Activated CD8-positive, alpha-beta T cell treated with anti-CD3 and anti-CD28 coated beads, Interleukin-2, amount 10 ng/mL, durations not matched to agents 7 days and 5 days (primary cell): ENCODE measurements around the gene CMC1. TPM values are rescaled to one million over a fixed set of nuclear protein-coding genes. Genes with fewer than 3 reads are reported as not detected.
"Not testable (repeated sequence)": the region's sequence is repeated elsewhere in the genome, so short reads cannot be mapped to it uniquely, and the experiment has no call there.

Experiments used
- ATAC-seq: fragments of 150-1000 bp; cut with Tn5 transposase; one replicate; pipeline ENCODE4 v1.10.0; 2021; ENCODE audit warnings: moderate library complexity
- CTCF ChIA-PET: fragments of 350-600 bp; sonication (Branson Sonifier 250); formaldehyde crosslinking; loops from one replicate; lab custom pipeline; 2021; ENCODE audit warnings: antibody characterized with exemption; lab: Charles Lee
- POLR2A ChIA-PET: fragments of 350-600 bp; sonication (Branson Sonifier 250); formaldehyde crosslinking; loops from one replicate; lab custom pipeline; 2021; ENCODE audit warnings: antibody characterized with exemption; lab: Charles Lee
- DNase-seq: peaks from one replicate; pipeline ENCODE4 v3.0.0-alpha.2; 2020
- H3K27ac Mint-ChIP-seq: one replicate; pipeline ENCODE4 v1.8.0; 2021; ENCODE audit warnings: mild to moderate bottlenecking, mixed read lengths
- H3K27me3 Mint-ChIP-seq: one replicate; pipeline ENCODE4 v1.8.0; 2021; ENCODE audit warnings: low read depth, mixed read lengths
- H3K36me3 Mint-ChIP-seq: one replicate; pipeline ENCODE4 v1.8.0; 2021; ENCODE audit warnings: low read depth, mixed read lengths
- H3K4me1 Mint-ChIP-seq: one replicate; pipeline ENCODE4 v1.8.0; 2021; ENCODE audit warnings: low read depth, mixed read lengths
- H3K4me3 Mint-ChIP-seq: one replicate; pipeline ENCODE4 v1.8.0; 2021; ENCODE audit warnings: mild to moderate bottlenecking, mixed read lengths
- H3K9me3 Mint-ChIP-seq: one replicate; pipeline ENCODE4 v1.8.0; 2022; ENCODE audit warnings: mixed read lengths; ENCODE audit not compliant: insufficient read depth
- total RNA-seq, 2 experiments: library from RNA; stranded (reverse); gene quantifications; one replicate each; pipeline ENCODE4 v1.2.3, GENCODE V29; 2021

The CMC1 gene
- total RNA-seq, 2 experiments from 2014 or later: 16.8 to 20.8 TPM

DNA sequence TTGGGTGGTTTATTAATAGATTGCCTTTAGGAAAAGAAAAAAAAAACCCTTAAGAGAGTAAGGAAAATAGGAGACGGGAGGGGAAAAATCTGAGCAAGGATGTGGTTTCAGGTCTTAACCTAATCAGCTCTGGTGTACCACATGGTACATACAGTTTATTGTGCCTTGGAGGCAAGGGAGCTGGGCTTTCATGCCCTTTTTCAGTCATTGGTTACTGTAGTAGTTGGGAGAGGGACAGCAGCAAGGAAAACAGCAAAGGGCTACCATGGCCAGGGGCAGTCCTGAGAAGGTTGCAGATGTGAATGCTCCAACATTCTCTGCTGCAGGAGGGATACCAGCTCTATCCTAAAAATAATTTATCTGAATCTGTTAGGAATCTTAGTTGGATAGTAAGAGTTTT lies 5.9 kb downstream of the CMC1 start:
- ChIA-PET CTCF (interaction anchor here (0.6 kb wide), 1 partner anchor 383 kb away, joined by 3 read pairs; no protein-coding TSS in a partner anchor), POLR2A (interaction anchor here (1.2 kb wide), 1 partner anchor 66 kb away, joined by 3 read pairs; no protein-coding TSS in a partner anchor)
- Mint-ChIP-seq H3K4me3 (no peak overlapping the region), H3K27me3 (no peaks in the 10 kb centered on the region), H3K4me1 (peaks cover 49% of the 10 kb centered on the region), H3K36me3 (peaks cover 20% of the 10 kb centered on the region), H3K27ac (no peak overlapping the region), H3K9me3 (no peaks in the 10 kb centered on the region)
- no peak for DNase-seq
- ATAC-seq: no peak

DNA sequence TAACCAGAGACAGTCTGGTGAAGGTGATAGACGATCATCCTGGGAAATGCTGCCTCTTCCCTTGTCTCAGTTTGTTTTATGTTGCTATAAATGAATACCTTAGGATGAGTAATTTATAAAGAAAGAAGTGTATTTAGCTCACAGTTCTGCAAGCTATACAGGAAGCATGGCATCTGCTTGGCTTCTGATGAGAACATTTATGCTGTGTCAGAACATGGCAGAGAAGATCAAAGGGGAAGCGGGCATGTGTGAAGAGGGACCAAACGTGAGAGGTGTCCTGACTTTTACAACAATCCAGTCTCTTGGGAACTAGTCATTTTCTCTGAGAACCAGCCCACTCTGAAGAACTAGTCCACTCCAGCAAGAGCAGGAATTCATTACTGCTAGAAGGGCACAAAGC lies 9.6 kb downstream of the CMC1 start:
- H3K9me3 Mint-ChIP-seq: no peaks in the 10 kb centered on the region
- DNase-seq: no peak
- CTCF ChIA-PET: interaction anchor here (0.7 kb wide), 1 partner anchor 539 kb away, joined by 3 read pairs; no protein-coding TSS in a partner anchor
- no peak overlapping the region for H3K4me3 Mint-ChIP-seq
- H3K27me3 Mint-ChIP-seq: no peaks in the 10 kb centered on the region
- peaks cover 17% of the 10 kb centered on the region for H3K36me3 Mint-ChIP-seq
- H3K4me1 Mint-ChIP-seq: peaks cover 34% of the 10 kb centered on the region
- no peak for ATAC-seq
- no peak overlapping the region for H3K27ac Mint-ChIP-seq
- POLR2A ChIA-PET: no interaction called here

DNA sequence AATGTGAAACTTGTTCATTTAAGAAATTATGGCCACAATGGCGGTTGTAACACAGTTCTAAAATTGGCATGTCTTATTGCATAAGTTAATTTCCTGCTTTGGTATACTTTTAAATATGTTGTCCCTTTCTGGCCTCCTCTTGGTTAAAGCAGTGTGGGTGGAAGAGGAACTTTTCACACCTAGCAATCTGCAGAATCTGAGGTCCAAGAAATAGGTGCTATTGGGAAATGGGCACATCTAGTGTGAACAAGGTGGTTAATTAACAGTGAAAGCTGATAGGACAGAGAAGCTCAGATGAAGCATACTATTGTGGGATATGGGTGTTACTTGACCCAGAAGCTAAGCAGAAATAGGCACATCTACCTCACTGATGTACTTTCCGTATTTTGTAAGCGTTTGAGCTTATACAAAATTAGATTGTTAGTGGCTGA lies 10.6 kb downstream of the CMC1 start:
- Mint-ChIP-seq H3K36me3 (peaks cover 17% of the 10 kb centered on the region), H3K27ac (peak overlapping the region; percentile 32), H3K9me3 (no peaks in the 10 kb centered on the region), H3K4me3 (no peak overlapping the region), H3K27me3 (no peaks in the 10 kb centered on the region), H3K4me1 (peaks cover 26% of the 10 kb centered on the region)
- DNase-seq: no peak
- ATAC-seq: peak; percentile 42
- ChIA-PET POLR2A (no interaction called here), CTCF (interaction anchor here (1.5 kb wide), 1 partner anchor 540 kb away, joined by 5 read pairs; no protein-coding TSS in a partner anchor)

DNA sequence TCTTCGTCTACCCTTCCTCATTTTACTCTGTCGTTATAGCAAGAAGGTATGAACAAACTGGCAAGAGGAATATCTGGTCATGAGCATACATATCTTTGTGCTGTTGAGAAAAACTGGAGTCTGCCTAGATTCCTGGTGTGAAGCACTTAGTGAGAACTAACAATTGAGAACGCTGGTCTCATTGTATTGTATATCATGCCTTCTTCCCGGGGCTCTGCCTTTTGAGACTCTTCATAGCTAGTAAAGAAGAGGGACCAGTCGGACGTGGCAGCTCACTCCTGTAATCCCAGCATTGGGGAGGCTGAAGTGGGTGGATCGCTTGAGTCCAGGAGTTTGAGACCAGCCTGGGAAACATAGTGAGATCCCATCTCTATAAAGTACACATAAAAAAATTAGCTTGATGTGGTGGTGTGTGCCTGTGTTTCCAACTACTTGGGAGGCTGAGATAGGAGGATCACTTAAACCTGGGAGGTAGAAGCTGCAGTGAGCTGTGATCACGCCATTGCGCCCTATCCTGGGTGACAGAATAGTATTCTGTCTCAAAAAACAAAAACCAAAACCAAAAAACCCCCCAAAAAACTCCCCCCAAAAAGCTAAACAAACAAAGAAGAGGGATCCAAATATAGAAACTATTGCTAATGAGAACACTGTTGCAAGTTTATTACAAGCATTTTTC lies 11.8 kb downstream of the CMC1 start:
- DNase-seq: no peak
- H3K4me3 Mint-ChIP-seq: no peak overlapping the region
- POLR2A ChIA-PET: no interaction called here
- no peak overlapping the region for H3K27ac Mint-ChIP-seq
- no peaks in the 10 kb centered on the region for H3K9me3 Mint-ChIP-seq
- no peak for ATAC-seq
- H3K36me3 Mint-ChIP-seq: peaks cover 15% of the 10 kb centered on the region
- CTCF ChIA-PET: interaction anchor here (1.5 kb wide), 1 partner anchor 541 kb away, joined by 5 read pairs; no protein-coding TSS in a partner anchor
- peaks cover 18% of the 10 kb centered on the region for H3K4me1 Mint-ChIP-seq
- H3K27me3 Mint-ChIP-seq: no peaks in the 10 kb centered on the region

DNA sequence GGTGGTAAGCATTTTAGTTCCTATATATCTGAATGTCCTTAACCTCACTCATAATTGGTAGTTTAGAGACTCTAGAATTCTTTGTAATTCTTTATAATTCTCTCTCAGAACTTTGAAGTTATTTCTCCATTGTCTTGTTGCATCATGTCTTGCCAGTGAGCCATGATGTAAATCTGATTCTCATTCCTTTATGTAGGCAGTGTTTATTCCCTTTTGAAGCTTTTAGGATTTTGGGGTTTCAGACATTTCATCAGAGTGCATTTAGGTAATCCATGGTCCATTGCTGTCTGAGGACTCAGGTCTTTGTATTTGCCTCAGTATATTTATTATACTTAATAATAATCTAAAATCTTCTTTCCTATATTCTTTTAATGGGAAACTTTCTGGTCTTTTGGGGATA lies 20.6 kb downstream of the CMC1 start:
- ChIA-PET CTCF (no interaction called here), POLR2A (no interaction called here)
- H3K27me3 Mint-ChIP-seq: no peaks in the 10 kb centered on the region
- no peak overlapping the region for H3K4me3 Mint-ChIP-seq
- no peaks in the 10 kb centered on the region for H3K4me1 Mint-ChIP-seq
- H3K27ac Mint-ChIP-seq: no peak overlapping the region
- ATAC-seq (no peak), DNase-seq (no peak)
- peaks cover 15% of the 10 kb centered on the region for H3K36me3 Mint-ChIP-seq
- H3K9me3 Mint-ChIP-seq: no peaks in the 10 kb centered on the region

- Mint-ChIP-seq H3K36me3 (peaks cover 33% of the 10 kb centered on the region), H3K9me3 (no peaks in the 10 kb centered on the region), H3K27me3 (no peaks in the 10 kb centered on the region), H3K4me3 (no peak overlapping the region), H3K27ac (no peak overlapping the region), H3K4me1 (no peaks in the 10 kb centered on the region)
- ChIA-PET POLR2A (interaction anchor here (0.6 kb wide), 1 partner anchor 84 kb away, joined by 3 read pairs; no protein-coding TSS in a partner anchor), CTCF (no interaction called here)
- DNase-seq (no peak), ATAC-seq (no peak)
These were observed 24.2 kb downstream of the CMC1 start for GRCh38 chr3:28265641-28266040.

DNA sequence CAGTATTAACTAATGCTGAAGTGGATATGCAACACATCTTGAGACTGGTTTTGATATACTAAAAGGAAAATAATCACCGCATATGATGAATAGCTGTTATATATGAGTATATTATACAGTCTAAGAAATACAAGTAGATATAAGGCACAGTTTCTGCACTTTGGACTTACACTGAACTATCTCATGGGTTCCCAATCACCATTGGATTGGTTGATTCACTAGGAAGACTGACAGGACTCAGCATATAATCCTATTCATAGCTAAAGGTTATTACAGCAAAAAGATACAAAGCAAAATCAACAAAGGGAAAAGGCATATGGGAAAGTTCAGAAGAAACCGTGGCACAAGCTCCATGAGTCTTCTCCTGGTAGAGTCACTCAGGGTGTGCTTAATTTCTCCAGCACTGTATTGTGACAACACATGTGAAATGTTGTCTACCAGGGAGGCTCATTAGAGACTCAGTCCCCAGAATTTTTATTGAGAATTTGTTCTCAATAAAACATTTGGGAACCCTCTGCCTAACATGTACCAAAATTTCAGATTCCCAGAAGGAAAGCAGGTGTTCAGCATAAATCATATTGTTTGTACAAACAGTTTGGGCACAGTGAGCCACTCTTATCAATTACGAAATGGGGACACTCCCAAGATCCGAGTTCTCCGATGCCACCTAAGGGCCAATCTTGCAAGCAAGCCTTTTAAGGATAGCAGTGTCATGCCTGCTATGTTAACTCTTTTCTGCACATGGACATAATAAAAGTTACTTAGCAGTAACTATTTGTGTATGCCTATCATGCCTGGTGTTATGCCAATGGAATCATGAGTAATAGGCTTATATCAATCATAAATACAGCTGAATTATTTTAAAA lies 26.8 kb downstream of the CMC1 start:
- Mint-ChIP-seq H3K27ac (no peak overlapping the region), H3K4me1 (peaks cover 4% of the 10 kb centered on the region), H3K4me3 (no peak overlapping the region), H3K27me3 (no peaks in the 10 kb centered on the region), H3K36me3 (peaks cover 56% of the 10 kb centered on the region), H3K9me3 (peaks cover 10% of the 10 kb centered on the region)
- ChIA-PET POLR2A (no interaction called here), CTCF (interaction anchor here (1.0 to 2.0 kb wide), 3 partner anchors 12 to 49 kb away, joined by 3 to 5 read pairs (median 5); no protein-coding TSS in a partner anchor)
- no peak for DNase-seq
- ATAC-seq: no peak

- ATAC-seq (no peak), DNase-seq (no peak)
- Mint-ChIP-seq H3K27ac (no peak overlapping the region), H3K36me3 (peaks cover 61% of the 10 kb centered on the region), H3K4me1 (peaks cover 4% of the 10 kb centered on the region), H3K9me3 (peaks cover 17% of the 10 kb centered on the region), H3K27me3 (no peaks in the 10 kb centered on the region), H3K4me3 (no peak overlapping the region)
- ChIA-PET CTCF (interaction anchor here (0.9 to 2.0 kb wide), 2 partner anchors 13 to 342 kb away, joined by 3 to 5 read pairs; no protein-coding TSS in a partner anchor), POLR2A (no interaction called here)
These were observed 27.6 kb downstream of the CMC1 start for GRCh38 chr3:28268989-28269388.

- H3K27me3 Mint-ChIP-seq, H3K27ac Mint-ChIP-seq, POLR2A ChIA-PET, DNase-seq, H3K4me1 Mint-ChIP-seq, CTCF ChIA-PET, H3K4me3 Mint-ChIP-seq, ATAC-seq: not testable (repeated sequence)
- H3K9me3 Mint-ChIP-seq: peaks cover 26% of the 10 kb centered on the region
- peaks cover 63% of the 10 kb centered on the region for H3K36me3 Mint-ChIP-seq
These were observed 28.5 kb downstream of the CMC1 start for GRCh38 chr3:28269884-28270283.

DNA sequence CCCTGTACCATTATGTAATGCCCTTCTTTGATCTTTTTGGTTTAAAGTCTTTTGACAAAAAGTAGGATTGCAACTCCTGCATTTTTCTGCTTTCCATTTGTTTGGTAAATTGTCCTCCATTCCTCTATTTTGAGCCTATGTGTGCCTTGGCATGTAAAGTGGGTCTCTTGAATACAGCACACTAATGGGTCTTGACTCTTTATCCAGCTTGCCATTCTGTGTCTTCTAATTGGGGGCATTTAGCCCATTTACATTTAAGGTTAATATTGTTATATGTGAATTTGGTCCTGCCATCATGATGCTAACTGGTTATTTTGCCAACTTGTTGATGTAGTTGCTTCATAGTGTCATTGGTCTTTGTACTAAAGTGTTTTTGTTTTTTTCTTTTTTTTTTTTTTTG lies 32.4 kb downstream of the CMC1 start:
- H3K9me3 Mint-ChIP-seq: peaks cover 27% of the 10 kb centered on the region
- H3K27ac Mint-ChIP-seq: no peak overlapping the region
- no peaks in the 10 kb centered on the region for H3K27me3 Mint-ChIP-seq
- CTCF ChIA-PET: no interaction called here
- H3K36me3 Mint-ChIP-seq: peaks cover 63% of the 10 kb centered on the region
- no peak for ATAC-seq
- DNase-seq: no peak
- POLR2A ChIA-PET: no interaction called here
- peaks cover 8% of the 10 kb centered on the region for H3K4me1 Mint-ChIP-seq
- no peak overlapping the region for H3K4me3 Mint-ChIP-seq

DNA sequence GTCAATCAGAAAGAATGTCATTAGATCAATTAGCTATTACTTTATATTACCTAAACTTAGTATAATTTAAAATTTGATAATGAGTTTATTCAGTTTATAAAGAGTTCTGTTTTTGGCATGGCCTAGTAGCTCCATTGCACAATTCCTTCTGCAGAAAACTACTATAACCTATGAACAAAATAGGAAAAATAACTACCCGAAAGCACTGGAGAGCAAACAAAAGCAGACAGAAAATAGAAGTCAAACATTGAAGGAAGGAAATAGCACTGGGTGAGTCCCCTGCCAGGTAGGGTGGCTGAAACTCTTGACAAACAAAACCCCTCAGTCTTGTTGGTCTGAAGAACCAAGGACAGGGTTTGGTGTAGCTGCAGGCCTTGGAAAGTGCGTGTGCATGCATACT lies 37.5 kb downstream of the CMC1 start:
- no peaks in the 10 kb centered on the region for H3K27me3 Mint-ChIP-seq
- POLR2A ChIA-PET: no interaction called here
- peaks cover 11% of the 10 kb centered on the region for H3K9me3 Mint-ChIP-seq
- no peak overlapping the region for H3K27ac Mint-ChIP-seq
- H3K4me1 Mint-ChIP-seq: peaks cover 4% of the 10 kb centered on the region
- peaks cover 17% of the 10 kb centered on the region for H3K36me3 Mint-ChIP-seq
- H3K4me3 Mint-ChIP-seq: no peak overlapping the region
- ATAC-seq (no peak), DNase-seq (no peak)
- CTCF ChIA-PET: no interaction called here

GRCh38 chr3:28279770-28280169 lies 38.4 kb downstream of the CMC1 start:
- ChIA-PET POLR2A (no interaction called here), CTCF (no interaction called here)
- H3K27ac Mint-ChIP-seq: no peak overlapping the region
- peaks cover 4% of the 10 kb centered on the region for H3K4me1 Mint-ChIP-seq
- no peaks in the 10 kb centered on the region for H3K27me3 Mint-ChIP-seq
- no peak overlapping the region for H3K4me3 Mint-ChIP-seq
- no peak for DNase-seq
- ATAC-seq: no peak
- H3K36me3 Mint-ChIP-seq: peaks cover 11% of the 10 kb centered on the region
- H3K9me3 Mint-ChIP-seq: peaks cover 2% of the 10 kb centered on the region
